Glutamatergic neuron (in vitro differentiated cells): Measurements from ENCODE around the gene ABCC5. TPM values are rescaled to one million over a fixed set of nuclear protein-coding genes. Genes with fewer than 3 reads are reported as not detected.

ENCODE experiments used
- DNase-seq: peaks from one replicate; pipeline ENCODE4 v3.0.0; 2022
- H3K27ac Mint-ChIP-seq: one replicate; pipeline ENCODE4 v1.8.0; 2020; ENCODE audit warnings: mild to moderate bottlenecking, mixed read lengths, inconsistent platforms; ENCODE audit not compliant: unreplicated experiment
- H3K27me3 Mint-ChIP-seq: one replicate; pipeline ENCODE4 v1.8.0; 2020; ENCODE audit warnings: mild to moderate bottlenecking, moderate library complexity, mixed read lengths, inconsistent platforms; ENCODE audit not compliant: unreplicated experiment
- H3K36me3 Mint-ChIP-seq: one replicate; pipeline ENCODE4 v1.8.0; 2020; ENCODE audit warnings: mild to moderate bottlenecking, mixed read lengths, inconsistent platforms; ENCODE audit not compliant: unreplicated experiment
- H3K4me1 Mint-ChIP-seq: one replicate; pipeline ENCODE4 v1.8.0; 2020; ENCODE audit warnings: mild to moderate bottlenecking, low read depth, mixed read lengths, inconsistent platforms; ENCODE audit not compliant: unreplicated experiment
- H3K4me3 Mint-ChIP-seq: one replicate; pipeline ENCODE4 v1.8.0; 2020; ENCODE audit warnings: mild to moderate bottlenecking, mixed read lengths, inconsistent platforms; ENCODE audit not compliant: unreplicated experiment
- H3K9me3 Mint-ChIP-seq: one replicate; pipeline ENCODE4 v1.8.0; 2020; ENCODE audit warnings: mild to moderate bottlenecking, moderate library complexity, mixed read lengths, inconsistent platforms; ENCODE audit not compliant: unreplicated experiment
- total RNA-seq: library from RNA; stranded (reverse); fragmentation: NEBNext Ultra II Directional; extraction: Animal tissue kit (Norgen Biotek cat#: 25700); gene quantifications from one replicate; pipeline ENCODE4 v1.2.1, GENCODE V29; 2021; ENCODE audit not compliant: unreplicated experiment
- TF ChIP-seq, protein P1 (sequence below): fragments of 200-600 bp; sonication (generic); IDR thresholded peaks from one replicate; pipeline ENCODE4 v1.5.0; 2021; ENCODE audit not compliant: partially characterized antibody, unreplicated experiment

The ABCC5 gene
- total RNA-seq, 1 donor from 2014 or later: 134 TPM

DNA sequence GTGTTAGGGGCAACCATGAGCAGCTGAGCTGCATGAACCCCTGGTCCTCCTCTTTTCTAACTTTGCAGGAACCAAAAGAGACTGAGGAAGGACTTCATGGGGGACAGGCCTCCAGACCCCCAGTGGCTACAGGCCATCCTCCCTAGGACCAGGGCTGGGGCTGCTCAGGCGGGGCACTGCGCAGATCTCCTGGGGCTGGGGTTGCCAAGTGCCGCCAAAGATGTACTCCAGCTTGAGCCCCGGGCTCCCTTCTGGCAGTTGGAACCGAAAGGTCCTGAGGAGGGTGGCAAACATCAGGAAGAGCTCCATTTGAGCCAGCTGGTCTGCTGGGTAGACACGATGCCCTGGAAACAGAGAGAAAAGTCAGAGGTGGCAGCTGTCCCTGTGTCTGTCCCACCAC is 121.9 kb downstream of the ABCC5 start:
- Mint-ChIP-seq H3K36me3 (no peaks in the 10 kb centered on the region), H3K4me1 (peaks cover 26% of the 10 kb centered on the region), H3K27ac (peak overlapping the region; percentile 48), H3K9me3 (peaks cover 12% of the 10 kb centered on the region), H3K27me3 (peaks cover 3% of the 10 kb centered on the region), H3K4me3 (peak overlapping the region; percentile 5)
- TF ChIP-seq, protein P1, sequence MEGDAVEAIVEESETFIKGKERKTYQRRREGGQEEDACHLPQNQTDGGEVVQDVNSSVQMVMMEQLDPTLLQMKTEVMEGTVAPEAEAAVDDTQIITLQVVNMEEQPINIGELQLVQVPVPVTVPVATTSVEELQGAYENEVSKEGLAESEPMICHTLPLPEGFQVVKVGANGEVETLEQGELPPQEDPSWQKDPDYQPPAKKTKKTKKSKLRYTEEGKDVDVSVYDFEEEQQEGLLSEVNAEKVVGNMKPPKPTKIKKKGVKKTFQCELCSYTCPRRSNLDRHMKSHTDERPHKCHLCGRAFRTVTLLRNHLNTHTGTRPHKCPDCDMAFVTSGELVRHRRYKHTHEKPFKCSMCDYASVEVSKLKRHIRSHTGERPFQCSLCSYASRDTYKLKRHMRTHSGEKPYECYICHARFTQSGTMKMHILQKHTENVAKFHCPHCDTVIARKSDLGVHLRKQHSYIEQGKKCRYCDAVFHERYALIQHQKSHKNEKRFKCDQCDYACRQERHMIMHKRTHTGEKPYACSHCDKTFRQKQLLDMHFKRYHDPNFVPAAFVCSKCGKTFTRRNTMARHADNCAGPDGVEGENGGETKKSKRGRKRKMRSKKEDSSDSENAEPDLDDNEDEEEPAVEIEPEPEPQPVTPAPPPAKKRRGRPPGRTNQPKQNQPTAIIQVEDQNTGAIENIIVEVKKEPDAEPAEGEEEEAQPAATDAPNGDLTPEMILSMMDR: no peak
- DNase-seq: no peak

DNA sequence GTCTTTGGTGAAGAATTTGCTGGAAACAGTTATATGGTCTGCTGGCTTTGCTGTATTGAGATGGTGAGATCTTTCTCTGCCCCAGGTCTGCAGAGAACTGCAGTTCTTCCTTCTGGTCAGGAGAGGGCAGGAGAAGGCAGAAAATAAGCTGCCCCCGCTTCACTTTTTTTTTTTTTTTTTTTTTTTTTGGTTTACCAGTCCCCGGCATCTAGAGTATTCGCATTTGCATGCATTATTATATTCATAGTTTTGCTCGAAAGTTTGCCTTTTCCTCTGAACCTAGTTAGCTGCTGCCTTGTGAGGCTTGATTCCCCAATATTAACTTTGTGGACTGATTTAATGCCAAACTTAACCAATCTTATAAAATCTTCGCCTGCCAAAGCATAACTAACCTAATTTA is 122.4 kb downstream of the ABCC5 start:
- H3K4me1 Mint-ChIP-seq: peaks cover 26% of the 10 kb centered on the region
- no peaks in the 10 kb centered on the region for H3K36me3 Mint-ChIP-seq
- no peak for DNase-seq
- peaks cover 11% of the 10 kb centered on the region for H3K9me3 Mint-ChIP-seq
- TF ChIP-seq, protein P1: peak; percentile 80
- H3K4me3 Mint-ChIP-seq: peak overlapping the region; percentile 5
- peak overlapping the region; percentile 48 for H3K27ac Mint-ChIP-seq
- peaks cover 3% of the 10 kb centered on the region for H3K27me3 Mint-ChIP-seq

DNA sequence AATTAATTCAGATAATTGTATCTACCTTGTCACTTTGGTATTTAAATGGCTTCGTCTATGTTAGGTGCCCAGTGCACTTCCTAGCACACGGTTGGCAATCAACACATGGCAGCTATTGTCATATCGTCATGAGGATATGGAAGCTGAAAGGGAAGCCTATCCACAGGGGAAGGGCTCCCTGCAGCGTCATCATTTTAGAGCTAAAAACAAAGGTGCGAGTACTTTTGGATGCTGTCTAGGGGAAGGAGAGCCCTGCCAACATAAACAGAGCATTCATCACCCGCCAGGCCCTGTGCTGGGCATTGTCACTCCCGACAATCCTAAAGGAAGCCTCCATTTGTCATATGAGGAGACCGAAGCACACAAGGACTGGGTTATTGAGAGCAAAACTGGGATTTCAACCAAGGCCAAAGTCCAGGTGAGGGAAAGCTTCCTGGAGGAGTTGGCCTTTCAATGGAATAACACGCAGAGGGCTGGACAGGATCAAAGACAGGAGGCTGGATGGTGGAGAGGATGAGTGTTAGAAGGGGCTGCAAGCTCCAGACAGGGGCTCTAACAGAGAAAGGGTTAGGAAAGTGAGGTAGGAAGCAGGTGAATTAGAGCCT is 125.0 kb downstream of the ABCC5 start:
- peaks cover 11% of the 10 kb centered on the region for H3K9me3 Mint-ChIP-seq
- TF ChIP-seq, protein P1: no peak
- no peak overlapping the region for H3K4me3 Mint-ChIP-seq
- no peak overlapping the region for H3K27ac Mint-ChIP-seq
- H3K36me3 Mint-ChIP-seq: no peaks in the 10 kb centered on the region
- DNase-seq: no peak
- peaks cover 5% of the 10 kb centered on the region for H3K27me3 Mint-ChIP-seq
- peaks cover 17% of the 10 kb centered on the region for H3K4me1 Mint-ChIP-seq

- DNase-seq: no peak
- no peak overlapping the region for H3K27ac Mint-ChIP-seq
- no peaks in the 10 kb centered on the region for H3K9me3 Mint-ChIP-seq
- H3K4me1 Mint-ChIP-seq: peaks cover 11% of the 10 kb centered on the region
- peaks cover 6% of the 10 kb centered on the region for H3K27me3 Mint-ChIP-seq
- peak overlapping the region; percentile 56 for H3K4me3 Mint-ChIP-seq
- TF ChIP-seq, protein P1: no peak
- H3K36me3 Mint-ChIP-seq: no peaks in the 10 kb centered on the region
These were observed 131.9 kb downstream of the ABCC5 start for GRCh38 chr3:183885766-183886165.

GRCh38 chr3:183884427-183885296 is 133.0 kb downstream of the ABCC5 start, which contains the start of gene PARL:
PARL (minus strand) TSS chr3:183884880; CDS start chr3:183884846, 34 bp downstream.
- H3K4me3 Mint-ChIP-seq: peak within 1 kb of the TSS; percentile 99
- no peaks in the 10 kb centered on the region for H3K36me3 Mint-ChIP-seq
- H3K27me3 Mint-ChIP-seq: peaks cover 4% of the 10 kb centered on the region
- no peaks in the 10 kb centered on the region for H3K9me3 Mint-ChIP-seq
- DNase-seq: peak; percentile 98
- TF ChIP-seq, protein P1: peak; percentile 95
- peak within 1 kb of the TSS; percentile 75 for H3K27ac Mint-ChIP-seq
- H3K4me1 Mint-ChIP-seq: peaks cover 14% of the 10 kb centered on the region
